Mesenteric fat pad (tissue), 1 donor: Measurements from ENCODE around the gene FRMPD4. TPM values are rescaled to one million over a fixed set of nuclear protein-coding genes. Genes with fewer than 3 reads are reported as not detected.

ENCODE experiments used
- DNase-seq: peaks from one replicate; pipeline ENCODE4 v3.0.0-alpha.2; 2020; ENCODE audit warnings: low spot score
- total RNA-seq: library from RNA; stranded (reverse); fragmentation: NEBNext Ultra II Directional; extraction: Animal tissue kit (Norgen Biotek cat#: 25700); gene quantifications from one replicate; pipeline ENCODE4 v1.2.1, GENCODE V29; 2021
- donor health status: DM: yes; HTN: yes; CAD: no.

FRMPD4 gene
- total RNA-seq, 1 donor from 2014 or later, result not detected

DNA sequence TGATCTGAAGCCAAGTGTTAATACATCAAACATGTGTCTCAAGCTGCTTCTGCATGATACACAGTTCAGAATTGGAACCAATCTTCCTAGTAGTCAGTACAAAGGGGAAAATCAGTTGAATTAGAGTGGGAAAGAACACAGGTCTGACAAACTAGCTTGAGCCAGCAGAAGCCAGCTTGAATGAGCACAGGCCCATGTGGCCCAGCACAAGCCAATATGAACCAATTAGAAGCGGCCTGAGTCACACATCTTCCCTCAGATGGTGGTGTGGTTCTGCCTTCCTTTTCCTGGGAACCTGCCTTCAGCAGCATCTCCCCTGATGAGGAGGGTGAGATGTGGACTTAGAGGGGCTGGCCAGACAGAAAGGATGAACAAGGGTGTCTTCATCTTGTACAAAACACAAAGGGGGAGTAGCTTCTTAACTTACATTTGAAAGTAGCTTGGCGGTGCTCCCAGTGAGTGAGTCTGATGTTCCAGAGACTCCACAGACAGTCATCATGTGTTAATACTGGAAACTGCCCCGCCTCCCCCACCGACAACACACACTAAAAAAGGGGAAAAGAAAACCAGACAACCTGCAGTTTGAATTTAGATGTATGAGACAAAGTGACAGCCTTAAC, 72.0 kb downstream of the FRMPD4 start:
- no peak for DNase-seq

DNA sequence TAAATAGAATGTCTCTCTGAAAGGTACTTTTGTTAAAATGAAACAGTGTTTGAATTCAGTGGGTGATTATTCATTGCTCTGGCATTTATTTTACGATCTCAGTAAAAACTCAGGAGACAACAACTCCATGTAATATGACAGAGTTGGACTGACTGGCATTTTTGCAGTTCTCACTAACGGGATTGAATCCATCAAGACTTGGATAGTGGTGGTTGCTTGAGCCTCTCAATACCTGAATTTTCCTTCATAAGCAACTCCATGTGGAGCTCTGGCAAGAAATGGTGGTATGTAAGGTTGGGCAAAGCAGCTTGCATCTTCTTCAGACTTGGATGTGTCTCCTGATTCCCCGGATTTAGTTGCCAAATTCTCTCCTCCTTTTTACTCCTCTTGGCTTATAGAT, 72.7 kb downstream of the FRMPD4 start:
- DNase-seq, result no peak

DNA sequence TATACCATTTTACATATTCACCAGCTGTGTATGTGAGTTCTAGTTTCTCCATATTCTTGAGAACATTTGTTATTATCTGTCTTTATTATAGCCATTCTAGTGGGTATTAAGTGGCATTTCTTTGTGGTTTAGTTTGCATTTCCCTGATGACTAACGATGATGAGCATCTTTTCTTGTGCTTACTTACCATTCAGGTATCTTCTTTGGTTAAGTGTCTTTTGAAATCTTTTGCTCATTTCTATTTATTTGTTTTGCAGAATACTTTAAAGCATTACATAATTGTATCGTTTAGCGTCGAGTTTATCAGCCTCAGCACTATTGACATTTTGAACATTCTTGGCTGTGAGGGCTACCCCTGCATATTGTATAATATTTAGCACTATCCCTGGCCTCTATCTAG, 85.4 kb downstream of the FRMPD4 start:
- DNase-seq, result no peak

DNA sequence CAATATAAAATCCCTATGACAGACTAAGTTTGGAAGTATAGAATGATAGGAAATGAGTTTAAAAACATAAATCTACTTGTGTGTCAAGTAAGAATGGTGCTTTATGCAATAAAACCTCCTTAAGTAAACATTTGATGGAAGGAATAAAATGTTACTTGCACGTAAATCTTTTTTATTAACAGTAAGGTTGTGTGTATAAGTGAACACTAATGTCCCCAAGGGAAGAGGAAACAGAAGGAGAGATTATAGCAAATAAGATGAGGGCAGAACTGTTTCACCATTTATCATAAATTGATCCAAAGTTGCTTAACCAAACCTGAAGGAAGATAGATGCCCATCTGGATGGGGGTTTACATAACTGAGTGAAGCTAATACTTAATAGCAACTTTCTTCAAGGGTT, 86.8 kb downstream of the FRMPD4 start:
- DNase-seq, result no peak

DNA sequence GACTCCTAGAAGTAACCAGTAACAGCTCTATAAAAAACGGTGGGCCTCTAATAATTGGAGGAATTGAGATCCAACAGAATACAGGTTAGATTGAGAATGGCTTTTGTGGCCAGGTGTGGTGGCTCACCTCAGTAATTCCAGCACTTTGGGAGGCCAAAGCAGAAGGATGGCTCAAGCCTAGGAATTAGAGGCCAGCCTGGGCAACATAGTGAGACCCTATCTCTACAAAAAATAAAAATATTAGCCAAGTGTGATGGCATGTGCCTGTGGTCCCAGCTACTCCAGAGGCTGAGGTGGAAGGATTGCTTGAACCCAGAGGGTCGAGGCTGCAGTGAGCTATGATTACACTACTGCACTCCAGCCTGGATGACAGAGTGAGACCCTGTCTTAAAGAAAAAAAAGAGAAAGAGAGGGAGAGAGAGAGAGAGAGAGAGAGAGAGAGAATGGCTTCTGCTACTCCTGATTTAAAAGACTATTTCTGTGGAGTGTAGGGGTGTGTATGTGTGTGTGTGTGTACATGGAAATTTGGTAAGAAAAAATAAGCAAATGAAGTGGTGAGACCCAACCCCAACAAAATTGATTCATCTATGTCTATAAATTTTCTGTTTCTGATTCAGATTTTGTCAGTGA, 89.3 kb downstream of the FRMPD4 start:
- no peak for DNase-seq

DNA sequence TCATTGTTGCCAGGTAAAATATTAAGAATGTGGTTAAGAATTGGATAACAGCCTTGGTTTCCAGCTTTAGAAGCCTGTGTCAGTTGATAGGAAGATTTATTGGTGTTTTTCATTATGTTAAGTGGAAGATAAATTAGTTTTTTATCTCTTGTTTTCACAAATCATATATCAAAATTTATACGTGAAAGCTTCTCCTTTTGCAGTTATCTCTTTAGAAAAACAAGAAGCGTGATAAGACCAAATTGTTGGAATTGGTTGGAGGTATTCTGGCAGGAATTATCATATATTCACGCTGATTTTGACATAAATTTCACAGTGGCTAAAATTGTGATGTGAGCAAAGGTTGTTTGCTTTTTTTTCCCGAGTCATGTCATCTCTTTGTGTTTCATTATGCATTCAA, 90.6 kb downstream of the FRMPD4 start:
- no peak for DNase-seq

GRCh38 chrX:12229986-12230385, 91.7 kb downstream of the FRMPD4 start:
- DNase-seq, result no peak

DNA sequence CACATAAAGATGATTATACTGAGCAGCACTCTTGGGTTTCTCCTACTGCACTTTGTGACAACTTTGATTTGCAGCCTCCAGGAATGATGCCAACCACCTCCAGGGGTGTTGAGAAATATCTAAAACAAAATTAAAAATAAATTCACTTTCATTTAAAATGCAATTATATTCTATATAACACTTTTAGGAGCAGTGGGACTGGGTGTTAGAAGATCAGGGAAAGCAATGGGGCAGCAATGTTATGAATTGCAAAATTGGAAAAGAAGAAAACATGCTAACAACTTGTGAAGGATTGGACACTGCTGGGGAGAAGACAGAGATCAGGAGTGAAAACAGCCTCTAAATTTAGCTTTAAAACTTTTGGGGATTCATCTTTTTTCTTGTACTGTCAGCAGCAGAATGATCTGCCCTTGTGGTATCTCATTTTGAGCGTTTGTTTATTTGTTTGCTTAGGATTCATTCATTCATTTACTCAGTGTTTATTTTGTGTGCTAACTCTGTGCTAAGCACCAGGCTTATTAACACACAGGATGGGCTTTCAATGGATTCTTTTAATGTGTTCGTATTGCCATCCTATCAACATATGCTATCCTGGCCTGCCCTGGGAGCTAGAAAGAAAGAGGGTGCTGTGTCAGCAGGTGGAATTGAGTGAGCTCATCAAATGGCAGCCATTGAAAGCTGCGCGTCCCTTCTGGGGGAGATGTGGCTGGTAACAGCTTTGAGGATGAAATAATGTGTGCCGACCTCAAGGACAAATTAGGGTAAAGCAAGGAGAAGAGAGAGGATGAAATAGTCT, 96.5 kb downstream of the FRMPD4 start:
- no peak for DNase-seq

DNA sequence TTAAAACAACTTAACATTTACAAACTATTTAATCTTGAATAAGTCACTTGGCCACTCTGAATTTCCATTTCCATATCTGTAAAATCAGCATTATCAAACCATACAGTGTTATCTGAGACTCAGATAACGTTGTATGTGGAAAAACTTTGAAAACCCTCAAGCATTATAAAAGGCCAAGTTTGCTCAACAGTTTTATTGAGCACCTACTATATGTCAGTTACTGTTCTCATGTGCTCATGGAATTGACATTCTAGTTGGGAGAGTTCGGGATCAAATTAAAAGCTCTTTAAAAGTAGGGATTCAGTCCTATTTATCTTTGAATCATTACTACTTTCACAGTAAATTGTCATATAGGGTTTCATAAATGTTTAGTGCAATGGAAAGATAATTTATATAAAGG, 97.9 kb downstream of the FRMPD4 start:
- DNase-seq, result no peak

DNA sequence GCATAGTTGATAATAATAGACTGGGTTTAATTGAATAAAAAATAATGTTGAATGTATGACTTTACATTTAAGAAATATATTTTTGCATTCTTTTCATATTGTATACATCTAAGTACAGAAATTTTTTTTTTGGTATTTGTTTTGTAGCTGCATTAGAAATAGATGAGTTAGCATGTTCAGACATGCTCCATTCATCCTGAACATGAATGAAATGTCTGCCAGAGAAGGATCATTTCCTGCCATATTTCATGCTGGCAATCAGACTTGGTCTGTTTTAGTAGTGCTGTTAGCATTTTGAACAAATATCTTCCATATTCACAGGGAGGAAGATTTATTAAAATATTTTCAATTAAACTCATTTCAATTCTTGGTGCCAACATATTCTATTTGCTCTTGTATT, 98.9 kb downstream of the FRMPD4 start:
- no peak for DNase-seq

DNA sequence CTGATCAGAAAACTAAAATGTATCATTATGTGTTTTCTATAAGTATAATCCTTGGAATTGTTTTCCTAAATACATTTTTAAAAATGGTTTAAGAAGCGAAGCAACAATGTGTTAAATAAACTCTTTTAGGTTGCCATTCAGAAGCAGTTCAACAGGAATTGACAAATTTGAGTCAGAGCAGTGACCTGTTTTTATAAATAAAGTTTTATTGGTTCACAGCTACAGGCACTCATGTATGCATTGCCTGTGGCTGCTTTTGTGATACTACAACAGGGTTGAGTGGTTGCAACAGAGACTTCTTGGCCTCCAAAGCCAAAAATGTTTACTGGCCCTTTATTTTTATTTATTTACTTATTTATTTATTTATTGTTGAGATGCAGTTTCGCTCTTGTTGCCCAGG, 99.5 kb downstream of the FRMPD4 start:
- no peak for DNase-seq

DNA sequence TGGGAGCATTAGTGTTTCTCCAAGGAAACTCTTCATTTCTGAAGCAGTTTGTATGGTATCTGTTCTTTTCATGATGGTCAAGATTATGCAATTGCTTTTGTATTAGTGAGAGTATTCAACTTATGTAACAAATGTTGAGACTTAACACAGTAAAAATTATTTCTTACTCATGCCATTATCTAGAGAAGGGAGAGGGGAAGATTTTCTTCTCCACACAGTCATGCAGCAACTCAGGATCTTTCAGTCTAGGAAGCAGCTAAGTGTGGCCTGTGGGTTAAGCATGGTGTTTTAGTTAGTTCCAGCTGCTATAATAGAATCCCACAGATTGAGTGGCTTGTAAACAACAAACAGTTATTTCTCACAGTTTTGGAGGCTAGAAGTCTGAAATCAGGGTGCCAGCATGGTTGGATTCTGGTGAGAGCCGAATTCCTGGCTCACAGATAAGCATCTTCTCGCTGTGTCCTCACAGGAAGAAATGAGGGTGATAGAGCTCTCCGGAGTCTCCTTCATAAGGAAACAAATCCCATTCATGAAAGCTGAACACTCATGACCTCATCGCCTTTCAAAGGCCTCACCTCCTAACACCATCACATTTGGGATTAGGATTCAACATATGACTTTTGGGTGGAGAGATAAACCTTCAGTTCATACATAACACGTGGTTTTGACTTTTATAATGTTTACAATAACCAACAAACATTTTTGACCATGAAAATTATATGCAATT, 101.2 kb downstream of the FRMPD4 start:
- no peak for DNase-seq

DNA sequence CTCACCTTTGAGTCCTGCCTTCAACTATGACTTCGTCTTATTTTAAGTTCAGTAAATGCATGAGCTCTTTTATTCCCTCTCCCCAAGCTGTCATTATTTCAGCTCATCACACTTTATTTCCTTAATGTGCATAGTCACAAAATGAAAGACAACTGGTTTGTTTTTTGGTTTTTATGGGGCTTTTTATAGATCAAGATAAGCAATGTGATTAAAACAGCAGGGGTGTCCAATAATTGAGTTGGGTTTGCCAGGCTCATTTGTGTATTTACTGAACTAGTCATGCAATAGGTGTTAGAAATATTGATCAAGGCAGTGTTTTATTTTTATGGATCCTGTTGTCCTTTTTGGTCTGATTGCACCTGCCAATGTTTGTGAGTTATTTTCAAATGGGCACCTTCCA, 102.2 kb downstream of the FRMPD4 start:
- no peak for DNase-seq

DNA sequence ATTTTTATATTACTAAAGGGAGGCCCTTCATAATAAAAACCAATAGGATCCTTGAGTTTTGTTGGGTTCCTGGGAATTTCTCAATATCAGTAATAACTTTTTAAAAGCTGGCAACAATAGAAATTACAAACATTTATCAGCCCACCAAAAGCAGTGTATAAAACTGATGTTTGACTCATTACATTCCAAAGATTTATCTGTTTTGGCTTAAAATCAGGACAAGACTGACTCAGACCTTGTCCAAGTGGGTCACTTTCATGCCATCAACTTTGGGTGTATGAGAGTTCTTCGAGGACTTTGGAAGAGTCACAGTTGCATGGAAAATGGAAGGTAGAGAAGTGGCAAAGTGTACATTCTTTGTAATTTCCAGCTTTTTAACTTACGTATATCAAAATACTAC, 102.8 kb downstream of the FRMPD4 start:
- no peak for DNase-seq

GRCh38 chrX:12245650-12246645, 107.7 kb downstream of the FRMPD4 start:
- DNase-seq, result no peak

- DNase-seq, result no peak
Observed at GRCh38 chrX:12249997-12250396, 111.7 kb downstream of the FRMPD4 start.

DNA sequence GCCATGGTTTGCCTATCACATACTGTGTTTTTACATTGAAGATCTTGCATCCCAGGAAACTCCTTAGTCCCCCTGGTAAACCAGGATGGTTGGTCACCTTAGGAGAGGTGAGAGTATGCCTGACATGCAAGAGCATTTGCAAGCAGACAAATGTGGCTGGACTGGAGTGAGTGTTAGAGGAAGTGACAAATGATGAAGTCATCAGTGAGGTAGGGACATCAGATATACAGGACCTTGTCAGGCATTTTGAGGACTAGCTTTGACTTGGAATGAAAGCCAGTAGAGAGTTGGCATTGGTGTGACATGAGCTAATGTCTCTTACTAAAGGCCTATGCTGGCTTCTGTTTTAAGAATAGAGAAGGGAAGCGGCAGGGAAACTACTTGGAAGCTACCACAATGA, 124.9 kb downstream of the FRMPD4 start:
- no peak for DNase-seq

GRCh38 chrX:12269484-12269883, 131.2 kb downstream of the FRMPD4 start:
- no peak for DNase-seq

DNA sequence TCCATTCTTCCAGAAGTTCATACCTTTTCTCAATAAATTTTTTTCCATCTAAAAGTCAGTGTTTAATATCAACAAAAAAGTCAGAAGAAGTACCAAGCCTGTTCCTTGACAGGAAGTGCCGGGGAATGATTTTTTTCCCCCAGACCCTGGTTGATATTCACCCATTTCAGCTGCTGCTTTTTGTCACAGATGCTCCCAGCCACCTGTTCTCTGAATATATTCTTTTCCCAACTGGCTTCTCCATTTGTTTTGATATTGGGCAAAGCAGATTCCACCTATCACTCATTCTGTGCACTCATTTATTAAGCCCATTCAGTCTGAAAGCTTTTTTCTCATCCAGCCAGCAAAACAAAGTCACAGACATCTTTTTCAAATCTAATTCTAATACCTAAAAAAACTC, 139.9 kb downstream of the FRMPD4 start:
- no peak for DNase-seq

GRCh38 chrX:12282991-12283390, 144.7 kb downstream of the FRMPD4 start:
- DNase-seq, result no peak
